ENCODE measurements around the gene APBA2. TPM values are rescaled to one million over a fixed set of nuclear protein-coding genes. Genes with fewer than 3 reads are reported as not detected.
"Not testable (repeated sequence)": the region's sequence is repeated elsewhere in the genome, so short reads cannot be mapped to it uniquely, and the experiment has no call there.

The APBA2 gene
- total and polyA plus RNA-seq, 11 donors, result 0.16 to 1.3 (median 0.40) TPM; not detected in 2

GRCh38 chr15:29018120-29018805, 132.5 kb downstream of the APBA2 start:
- TF ChIP-seq POLR2A (IDR thresholded peaks at IDR 0.05), result no peak
- TF ChIP-seq CTCF (IDR thresholded peaks at IDR 0.05), result no peak
- Histone ChIP-seq H3K4me3 (no peak overlapping the region), H3K36me3 (no peaks in the 10 kb centered on the region), H3K9me3 (no peaks in the 10 kb centered on the region), H3K27ac (no peak overlapping the region), H3K27me3 (peaks cover 0 to 7% (median 0%) of the 10 kb centered on the region in 9 donors), H3K4me1 (no peaks in the 10 kb centered on the region)
- DNase-seq (no peak), ATAC-seq (no peak)
- intact Hi-C loops (cut with DNase I), result no loop called here
- 87 to 91% (median 88%) methylated on average over 8 of the region's 8 CpGs for WGBS, 4 donors

GRCh38 chr15:29018995-29019976, 133.5 kb downstream of the APBA2 start:
- intact Hi-C loops (cut with DNase I), result no loop called here
- no peaks in the 10 kb centered on the region for H3K9me3 ChIP-seq
- no peak for ATAC-seq

GRCh38 chr15:29021857-29022256, 136.1 kb downstream of the APBA2 start:
- Histone ChIP-seq H3K4me3 (no peak overlapping the region), H3K27me3 (peaks cover 0 to 7% (median 0%) of the 10 kb centered on the region in 9 donors), H3K27ac (no peak overlapping the region), H3K4me1 (no peaks in the 10 kb centered on the region), H3K36me3 (no peaks in the 10 kb centered on the region), H3K9me3 (no peaks in the 10 kb centered on the region)
- DNase-seq (no peak), ATAC-seq (no peak)
- no peak for TF ChIP-seq CTCF (IDR thresholded peaks at IDR 0.05)
- no peak for TF ChIP-seq POLR2A (IDR thresholded peaks at IDR 0.05)
- 39 to 49% (median 42%) methylated on average over 7 of the region's 7 CpGs for WGBS, 4 donors
- intact Hi-C loops (cut with DNase I), result no loop called here

More at GRCh38 chr15:29018995-29019976, 133.5 kb downstream of the APBA2 start:
- Histone ChIP-seq H3K27me3 (peaks cover 0 to 7% (median 0%) of the 10 kb centered on the region in 9 donors), H3K36me3 (no peaks in the 10 kb centered on the region), H3K27ac (no peak overlapping the region), H3K4me3 (no peak overlapping the region), H3K4me1 (no peaks in the 10 kb centered on the region)
- 60 to 68% (median 63%) methylated on average over 9 of the region's 9 CpGs for WGBS, 4 donors
- TF ChIP-seq POLR2A (IDR thresholded peaks at IDR 0.05) (no peak), CTCF (IDR thresholded peaks at IDR 0.05) (no peak)
- DNase-seq, result no peak

GRCh38 chr15:29024662-29025061, 138.9 kb downstream of the APBA2 start:
- TF ChIP-seq POLR2A (IDR thresholded peaks at IDR 0.05) (no peak), CTCF (IDR thresholded peaks at IDR 0.05) (no peak)
- no peak overlapping the region for H3K4me3 ChIP-seq
- H3K36me3 ChIP-seq, result no peaks in the 10 kb centered on the region
- DNase-seq (no peak), ATAC-seq (no peak)
- intact Hi-C loops (cut with DNase I), result no loop called here
- no peaks in the 10 kb centered on the region for H3K4me1 ChIP-seq
- no peak overlapping the region for H3K27ac ChIP-seq
- H3K27me3 ChIP-seq, result peaks cover 0 to 7% (median 0%) of the 10 kb centered on the region in 9 donors
- 74 to 78% (median 75%) methylated on average over 4 to 5 of the region's 5 CpGs for WGBS, 4 donors
- peaks cover 0 to 4% (median 0%) of the 10 kb centered on the region in 12 donors for H3K9me3 ChIP-seq

GRCh38 chr15:29025411-29025810, 139.6 kb downstream of the APBA2 start:
- H3K9me3 ChIP-seq; H3K27me3 ChIP-seq; H3K36me3 ChIP-seq; DNase-seq; H3K27ac ChIP-seq; H3K4me3 ChIP-seq; ATAC-seq; H3K4me1 ChIP-seq; intact Hi-C loops (cut with DNase I): not testable (repeated sequence)
- WGBS, 4 donors, result 94 to 96% (median 95%) methylated on average over 17 of the region's 17 CpGs

- H3K4me3 ChIP-seq; H3K27ac ChIP-seq; H3K4me1 ChIP-seq; H3K36me3 ChIP-seq; intact Hi-C loops (cut with DNase I); DNase-seq; ATAC-seq; H3K9me3 ChIP-seq; H3K27me3 ChIP-seq: not testable (repeated sequence)
These were observed 142.4 kb downstream of the APBA2 start for GRCh38 chr15:29028158-29028557.

All from heart left ventricle (tissue), 16 donors.